Parathyroid adenoma (tissue), 2 donors: ENCODE data around the gene RABAC1.
A peak's percentile ranks its signal among the peaks of the same experiment; 100 is the strongest.

Source experiments
- H2AFZ ChIP-seq: fragments of 300-600 bp; sonication (generic); one replicate; pipeline ENCODE4 v1.7.0; 2017; ENCODE audit warnings: antibody characterized with exemption, mild to moderate bottlenecking
- H3K27ac ChIP-seq: fragments of 300-600 bp; sonication (generic); one replicate; pipeline ENCODE4 v1.7.0; 2017
- H3K27me3 ChIP-seq: fragments of 300-600 bp; sonication (generic); one replicate; pipeline ENCODE4 v1.7.0; 2017; ENCODE audit warnings: low read length; ENCODE audit not compliant: control insufficient read depth, insufficient read depth
- H3K36me3 ChIP-seq: fragments of 300-600 bp; sonication (generic); one replicate; pipeline ENCODE4 v1.7.0; 2017; ENCODE audit warnings: low read length; ENCODE audit not compliant: control insufficient read depth, insufficient read depth
- H3K4me1 ChIP-seq: fragments of 300-600 bp; sonication (generic); one replicate; pipeline ENCODE4 v1.7.0; 2017; ENCODE audit warnings: control low read depth
- H3K4me2 ChIP-seq: fragments of 300-600 bp; sonication (generic); one replicate; pipeline ENCODE4 v1.7.0; 2017; ENCODE audit warnings: low read length
- H3K4me3 ChIP-seq: fragments of 300-600 bp; sonication (generic); one replicate; pipeline ENCODE4 v1.7.0; 2017; ENCODE audit warnings: low read depth, low read length
- H3K79me2 ChIP-seq: fragments of 300-600 bp; sonication (generic); one replicate; pipeline ENCODE4 v1.7.0; 2017; ENCODE audit warnings: control low read depth
- H3K9ac ChIP-seq: fragments of 300-600 bp; sonication (generic); one replicate; pipeline ENCODE4 v1.7.0; 2017; ENCODE audit warnings: mild to moderate bottlenecking
- H3K9me3 ChIP-seq: fragments of 300-600 bp; sonication (generic); one replicate; pipeline ENCODE4 v1.7.0; 2017; ENCODE audit warnings: low read length; ENCODE audit not compliant: control insufficient read depth
- TF ChIP-seq, protein P1 (sequence below): fragments of 300-600 bp; sonication (generic); IDR thresholded peaks from one replicate; pipeline ENCODE4 v1.7.0; 2017; ENCODE audit warnings: antibody characterized with exemption, mild to moderate bottlenecking
- donor health status: primary hyperparathyroidism.

Gene RABAC1

DNA sequence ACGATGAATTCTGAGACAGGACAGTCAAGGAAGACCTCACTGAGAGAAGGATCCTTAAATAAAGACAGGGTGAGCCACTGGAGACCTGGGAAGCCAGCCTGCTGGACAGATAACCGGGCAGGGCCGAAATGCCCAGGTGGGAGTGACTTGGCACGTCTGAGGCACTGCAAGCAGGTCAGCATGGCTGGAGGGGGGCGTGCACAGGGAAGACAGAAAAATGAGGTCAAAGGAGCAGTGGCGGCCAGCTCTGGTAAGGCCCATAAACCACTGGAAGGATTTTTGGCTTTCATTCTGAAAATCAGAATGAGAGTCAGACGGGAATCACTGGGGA lies 40.7 kb upstream of the RABAC1 start:
- Histone ChIP-seq H2AFZ (no peak overlapping the region), H3K9me3 (no peaks in the 10 kb centered on the region), H3K27me3 (no peaks in the 10 kb centered on the region), H3K4me2 (no peak overlapping the region), H3K4me3 (no peak overlapping the region), H3K79me2 (no peaks in the 10 kb centered on the region), H3K9ac (no peak overlapping the region), H3K4me1 (peaks cover 30% of the 10 kb centered on the region), H3K27ac (no peak overlapping the region), H3K36me3 (no peaks in the 10 kb centered on the region)
- TF ChIP-seq, protein P1, sequence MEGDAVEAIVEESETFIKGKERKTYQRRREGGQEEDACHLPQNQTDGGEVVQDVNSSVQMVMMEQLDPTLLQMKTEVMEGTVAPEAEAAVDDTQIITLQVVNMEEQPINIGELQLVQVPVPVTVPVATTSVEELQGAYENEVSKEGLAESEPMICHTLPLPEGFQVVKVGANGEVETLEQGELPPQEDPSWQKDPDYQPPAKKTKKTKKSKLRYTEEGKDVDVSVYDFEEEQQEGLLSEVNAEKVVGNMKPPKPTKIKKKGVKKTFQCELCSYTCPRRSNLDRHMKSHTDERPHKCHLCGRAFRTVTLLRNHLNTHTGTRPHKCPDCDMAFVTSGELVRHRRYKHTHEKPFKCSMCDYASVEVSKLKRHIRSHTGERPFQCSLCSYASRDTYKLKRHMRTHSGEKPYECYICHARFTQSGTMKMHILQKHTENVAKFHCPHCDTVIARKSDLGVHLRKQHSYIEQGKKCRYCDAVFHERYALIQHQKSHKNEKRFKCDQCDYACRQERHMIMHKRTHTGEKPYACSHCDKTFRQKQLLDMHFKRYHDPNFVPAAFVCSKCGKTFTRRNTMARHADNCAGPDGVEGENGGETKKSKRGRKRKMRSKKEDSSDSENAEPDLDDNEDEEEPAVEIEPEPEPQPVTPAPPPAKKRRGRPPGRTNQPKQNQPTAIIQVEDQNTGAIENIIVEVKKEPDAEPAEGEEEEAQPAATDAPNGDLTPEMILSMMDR = no peak

- TF ChIP-seq, protein P1 = no peak
- H3K4me2 ChIP-seq = no peak overlapping the region
- no peaks in the 10 kb centered on the region for H3K27me3 ChIP-seq
- H2AFZ ChIP-seq = peak overlapping the region; percentile 7
- H3K4me3 ChIP-seq = no peak overlapping the region
- no peaks in the 10 kb centered on the region for H3K9me3 ChIP-seq
- H3K36me3 ChIP-seq = no peaks in the 10 kb centered on the region
- H3K79me2 ChIP-seq = no peaks in the 10 kb centered on the region
- peak overlapping the region; percentile 3 for H3K27ac ChIP-seq
- H3K4me1 ChIP-seq = peaks cover 30% of the 10 kb centered on the region
- H3K9ac ChIP-seq = no peak overlapping the region
These were observed 40.2 kb upstream of the RABAC1 start for GRCh38 chr19:41999071-41999877.

GRCh38 chr19:41998246-41999020 lies 39.3 kb upstream of the RABAC1 start:
- TF ChIP-seq, protein P1 = peak; percentile 82

GRCh38 chr19:41997851-41998229 lies 38.7 kb upstream of the RABAC1 start:
- Histone ChIP-seq H3K4me3 (no peak overlapping the region), H3K27ac (peak overlapping the region; percentile 90), H3K4me1 (peaks cover 30% of the 10 kb centered on the region), H3K79me2 (no peaks in the 10 kb centered on the region), H3K4me2 (no peak overlapping the region), H3K9ac (no peak overlapping the region), H3K9me3 (no peaks in the 10 kb centered on the region), H3K27me3 (no peaks in the 10 kb centered on the region), H3K36me3 (no peaks in the 10 kb centered on the region), H2AFZ (peak overlapping the region; percentile 59)
- TF ChIP-seq, protein P1 = no peak

More at GRCh38 chr19:41998246-41999020, 39.3 kb upstream of the RABAC1 start:
- Histone ChIP-seq H3K36me3 (no peaks in the 10 kb centered on the region), H3K9me3 (no peaks in the 10 kb centered on the region), H3K4me3 (no peak overlapping the region), H3K9ac (peak overlapping the region; percentile 28), H3K27ac (peak overlapping the region; percentile 90), H3K4me1 (peaks cover 30% of the 10 kb centered on the region), H3K79me2 (no peaks in the 10 kb centered on the region), H3K4me2 (no peak overlapping the region), H3K27me3 (no peaks in the 10 kb centered on the region), H2AFZ (peak overlapping the region; percentile 59)
